Ishikawa (cell line): ENCODE results near the gene IQCM.

Source experiments
- CEBPB ChIP-seq: IDR thresholded peaks from 2 replicates; pipeline ENCODE4 v1.6.1; 2012
- CREB1 ChIP-seq: IDR thresholded peaks from 2 replicates; pipeline ENCODE4 v1.6.1; 2012; ENCODE audit warnings: low read depth
- EGR1 ChIP-seq: IDR thresholded peaks from 2 replicates; pipeline ENCODE4 v1.6.1; 2012
- EP300 ChIP-seq: IDR thresholded peaks from 2 replicates; pipeline ENCODE4 v1.6.1; 2012; ENCODE audit warnings: borderline replicate concordance
- FOXM1 ChIP-seq: IDR thresholded peaks from 2 replicates; pipeline ENCODE4 v1.6.1; 2012; ENCODE audit warnings: low read depth, borderline replicate concordance
- MAX ChIP-seq: IDR thresholded peaks from 2 replicates; pipeline ENCODE4 v1.6.1; 2012
- NFIC ChIP-seq: IDR thresholded peaks from 2 replicates; pipeline ENCODE4 v1.6.1; 2012
- RAD21 ChIP-seq: IDR thresholded peaks from 2 replicates; pipeline ENCODE4 v1.6.1; 2012; ENCODE audit warnings: low read depth
- TAF1 ChIP-seq: IDR thresholded peaks from 2 replicates; pipeline ENCODE4 v1.6.1; 2012; ENCODE audit warnings: low read depth, mild to moderate bottlenecking
- TCF12 ChIP-seq: IDR thresholded peaks from 2 replicates; pipeline ENCODE4 v1.6.1; 2012; ENCODE audit warnings: low read depth
- TEAD4 ChIP-seq: IDR thresholded peaks from 2 replicates; pipeline ENCODE4 v1.6.1; 2012
- YY1 ChIP-seq: IDR thresholded peaks from 2 replicates; pipeline ENCODE4 v1.6.1; 2012; ENCODE audit warnings: low read depth
- ZBTB7A ChIP-seq: IDR thresholded peaks from 2 replicates; pipeline ENCODE4 v1.6.1; 2012; ENCODE audit warnings: low read depth
- TF ChIP-seq, protein P1 (sequence below): IDR thresholded peaks from 2 replicates; pipeline ENCODE4 v1.6.1; 2012; ENCODE audit warnings: low read depth, mild to moderate bottlenecking
- TF ChIP-seq, protein P2 (sequence below): IDR thresholded peaks from 2 replicates; pipeline ENCODE4 v1.6.1; 2012

IQCM gene

GRCh38 chr4:149823769-149824221 is 8.2 kb upstream of the IQCM start:
- no peak for TF ChIP-seq YY1
- peak; percentile 67; the same call in 1 of the 2 replicates for TF ChIP-seq TEAD4
- TF ChIP-seq EGR1, result no peak

- TF ChIP-seq ZBTB7A (no peak), NFIC (no peak), MAX (no peak), TAF1 (no peak), FOXM1 (no peak), CEBPB (no peak), RAD21 (no peak), TEAD4 (no peak), EGR1 (no peak), TCF12 (no peak), YY1 (no peak), CREB1 (no peak)
- TF ChIP-seq, protein P1, sequence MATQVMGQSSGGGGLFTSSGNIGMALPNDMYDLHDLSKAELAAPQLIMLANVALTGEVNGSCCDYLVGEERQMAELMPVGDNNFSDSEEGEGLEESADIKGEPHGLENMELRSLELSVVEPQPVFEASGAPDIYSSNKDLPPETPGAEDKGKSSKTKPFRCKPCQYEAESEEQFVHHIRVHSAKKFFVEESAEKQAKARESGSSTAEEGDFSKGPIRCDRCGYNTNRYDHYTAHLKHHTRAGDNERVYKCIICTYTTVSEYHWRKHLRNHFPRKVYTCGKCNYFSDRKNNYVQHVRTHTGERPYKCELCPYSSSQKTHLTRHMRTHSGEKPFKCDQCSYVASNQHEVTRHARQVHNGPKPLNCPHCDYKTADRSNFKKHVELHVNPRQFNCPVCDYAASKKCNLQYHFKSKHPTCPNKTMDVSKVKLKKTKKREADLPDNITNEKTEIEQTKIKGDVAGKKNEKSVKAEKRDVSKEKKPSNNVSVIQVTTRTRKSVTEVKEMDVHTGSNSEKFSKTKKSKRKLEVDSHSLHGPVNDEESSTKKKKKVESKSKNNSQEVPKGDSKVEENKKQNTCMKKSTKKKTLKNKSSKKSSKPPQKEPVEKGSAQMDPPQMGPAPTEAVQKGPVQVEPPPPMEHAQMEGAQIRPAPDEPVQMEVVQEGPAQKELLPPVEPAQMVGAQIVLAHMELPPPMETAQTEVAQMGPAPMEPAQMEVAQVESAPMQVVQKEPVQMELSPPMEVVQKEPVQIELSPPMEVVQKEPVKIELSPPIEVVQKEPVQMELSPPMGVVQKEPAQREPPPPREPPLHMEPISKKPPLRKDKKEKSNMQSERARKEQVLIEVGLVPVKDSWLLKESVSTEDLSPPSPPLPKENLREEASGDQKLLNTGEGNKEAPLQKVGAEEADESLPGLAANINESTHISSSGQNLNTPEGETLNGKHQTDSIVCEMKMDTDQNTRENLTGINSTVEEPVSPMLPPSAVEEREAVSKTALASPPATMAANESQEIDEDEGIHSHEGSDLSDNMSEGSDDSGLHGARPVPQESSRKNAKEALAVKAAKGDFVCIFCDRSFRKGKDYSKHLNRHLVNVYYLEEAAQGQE, result no peak
- TF ChIP-seq, protein P2, sequence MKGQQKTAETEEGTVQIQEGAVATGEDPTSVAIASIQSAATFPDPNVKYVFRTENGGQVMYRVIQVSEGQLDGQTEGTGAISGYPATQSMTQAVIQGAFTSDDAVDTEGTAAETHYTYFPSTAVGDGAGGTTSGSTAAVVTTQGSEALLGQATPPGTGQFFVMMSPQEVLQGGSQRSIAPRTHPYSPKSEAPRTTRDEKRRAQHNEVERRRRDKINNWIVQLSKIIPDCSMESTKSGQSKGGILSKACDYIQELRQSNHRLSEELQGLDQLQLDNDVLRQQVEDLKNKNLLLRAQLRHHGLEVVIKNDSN, result no peak
Observed at GRCh38 chr4:149801416-149801815, 14.2 kb downstream of the IQCM start.

- TF ChIP-seq YY1 (no peak), ZBTB7A (no peak), MAX (no peak), FOXM1 (no peak), TEAD4 (no peak)
Observed at GRCh38 chr4:149799546-149799945, 16.1 kb downstream of the IQCM start.

DNA sequence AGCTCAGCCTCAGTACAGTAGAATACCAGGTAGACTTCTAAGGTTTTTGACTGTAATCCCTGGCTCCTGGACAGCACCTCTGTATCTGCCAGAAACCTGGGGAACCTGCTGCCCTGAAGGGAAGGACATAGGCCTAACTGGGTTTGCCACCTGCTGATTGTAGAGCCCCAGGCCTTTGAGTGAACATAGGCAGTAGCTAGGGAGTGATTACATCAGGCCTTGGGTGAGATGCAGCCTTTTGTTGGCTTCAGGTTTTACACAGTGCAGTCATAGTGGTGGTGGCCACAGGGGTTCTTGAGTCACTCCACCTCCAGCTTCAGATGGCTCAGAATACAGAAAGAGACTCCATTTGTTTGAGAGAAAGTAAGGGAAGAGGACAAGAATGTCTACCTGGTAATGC is 19.3 kb downstream of the IQCM start:
- no peak for TF ChIP-seq YY1
- TF ChIP-seq TCF12, result no peak
- TF ChIP-seq TAF1, result no peak
- TF ChIP-seq EGR1, result no peak
- no peak for TF ChIP-seq CEBPB

DNA sequence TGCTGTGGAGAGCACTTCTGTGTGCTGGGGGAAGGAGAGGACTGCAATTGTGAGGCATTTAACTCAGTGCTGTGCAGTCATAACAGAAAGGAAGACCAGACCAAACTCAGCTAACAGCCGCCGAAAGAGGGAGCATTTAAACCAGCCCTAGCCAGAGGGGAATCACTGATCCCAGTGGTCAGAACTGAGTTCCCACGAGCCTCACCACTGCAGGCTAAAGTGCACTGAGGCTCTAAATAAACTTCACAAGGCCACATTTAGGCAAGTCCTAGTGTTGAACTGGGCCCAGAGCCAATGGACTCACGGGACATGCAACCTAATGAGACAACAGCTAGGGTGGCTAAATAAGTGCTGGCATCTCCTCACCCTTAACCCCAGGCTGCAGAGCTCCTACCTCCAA is 20.4 kb downstream of the IQCM start:
- TF ChIP-seq RAD21, result no peak
- no peak for TF ChIP-seq NFIC
- no peak for TF ChIP-seq MAX
- TF ChIP-seq EGR1, result no peak
- TF ChIP-seq TEAD4, result no peak

DNA sequence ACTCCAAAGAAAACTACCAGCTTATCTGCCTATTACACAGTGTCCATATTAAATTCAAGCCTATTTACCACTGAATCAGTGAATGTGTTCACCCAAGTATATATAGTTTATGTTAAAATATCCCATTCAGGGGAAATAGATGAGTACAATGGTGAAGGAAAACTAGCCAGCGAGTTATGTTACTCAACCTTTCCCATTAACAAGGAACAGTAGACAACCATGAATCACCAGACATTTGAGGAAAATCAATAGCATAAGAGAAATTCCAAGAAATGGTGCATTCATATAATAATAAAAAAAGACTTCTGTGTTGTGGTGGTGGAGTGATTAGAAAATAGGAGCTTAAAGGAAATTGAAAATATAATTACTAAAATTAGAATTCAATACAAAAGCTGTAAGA is 21.3 kb downstream of the IQCM start:
- TF ChIP-seq NFIC (no peak), CEBPB (no peak), TCF12 (no peak), MAX (no peak), CREB1 (no peak), YY1 (no peak), TAF1 (no peak), ZBTB7A (no peak), FOXM1 (no peak), TEAD4 (no peak), RAD21 (no peak), EGR1 (no peak), EP300 (no peak)
- TF ChIP-seq, protein P1, result no peak
- TF ChIP-seq, protein P2, result no peak

GRCh38 chr4:149793459-149793858 is 22.2 kb downstream of the IQCM start:
- no peak for TF ChIP-seq MAX
- no peak for TF ChIP-seq TAF1
- TF ChIP-seq EP300, result no peak
- no peak for TF ChIP-seq EGR1
- TF ChIP-seq NFIC, result no peak
- TF ChIP-seq CEBPB, result no peak
- no peak for TF ChIP-seq CREB1
